ENCODE measurements around the gene AGPAT3.

- TF ChIP-seq PHF8 (IDR thresholded peaks at IDR 0.05; ENCODE audit: borderline replicate concordance, low read depth) (no peak), JUNB (IDR thresholded peaks at IDR 0.05) (no peak), ESRRA (IDR thresholded peaks at IDR 0.05; ENCODE audit: borderline replicate concordance, low read length) (no peak), RCOR1 (IDR thresholded peaks at IDR 0.05; ENCODE audit: low read depth, low read length) (no peak), POLR2A (IDR thresholded peaks at IDR 0.05; ENCODE audit: low read length) (no peak), CTCF (IDR thresholded peaks at IDR 0.05) (no peak), ELK1 (IDR thresholded peaks at IDR 0.05; ENCODE audit: low read depth, low read length) (no peak), EP300 (IDR thresholded peaks at IDR 0.05) (no peak), RAD21 (conservative IDR thresholded peaks at IDR 0.05 in 1 of 2, IDR thresholded peaks at IDR 0.05 in 1 of 2) (no peak), USF2 (IDR thresholded peaks at IDR 0.05) (no peak)
These were observed 140.6 kb downstream of the AGPAT3 start for GRCh38 chr21:44005593-44005992.
